IPS-18c (cell line): ENCODE results near the gene CCDC148.
"Not testable (repeated sequence)": the region's sequence is repeated elsewhere in the genome, so short reads cannot be mapped to it uniquely, and the experiment has no call there.

ENCODE experiments used
- H3K4me3 ChIP-seq: 2 replicates; pipeline ENCODE4 v1.7.0; 2013; ENCODE audit warnings: low read depth, mild to moderate bottlenecking, low read length, moderate library complexity; ENCODE audit not compliant: insufficient read depth
- H3K9me3 ChIP-seq: one replicate; pipeline ENCODE4 v1.6.1; 2013; ENCODE audit warnings: mild to moderate bottlenecking, low read length, moderate library complexity; ENCODE audit not compliant: control insufficient read depth, insufficient read depth

Gene CCDC148

GRCh38 chr2:158223066-158223465 is 233.5 kb downstream of the CCDC148 start:
- H3K9me3 ChIP-seq, H3K4me3 ChIP-seq: not testable (repeated sequence)

GRCh38 chr2:158221063-158222020 is 235.2 kb downstream of the CCDC148 start:
- H3K4me3 ChIP-seq = no peak overlapping the region
- no peaks in the 10 kb centered on the region for H3K9me3 ChIP-seq

- Histone ChIP-seq H3K9me3 (no peaks in the 10 kb centered on the region), H3K4me3 (no peak overlapping the region)
Measured at GRCh38 chr2:158217593-158217992, 239.0 kb downstream of the CCDC148 start.

- H3K4me3 ChIP-seq = no peak overlapping the region
- H3K9me3 ChIP-seq = no peaks in the 10 kb centered on the region
Measured at GRCh38 chr2:158214431-158214830, 242.1 kb downstream of the CCDC148 start.

GRCh38 chr2:158213773-158214172 is 242.8 kb downstream of the CCDC148 start:
- Histone ChIP-seq H3K4me3 (no peak overlapping the region), H3K9me3 (no peaks in the 10 kb centered on the region)

- Histone ChIP-seq H3K9me3 (no peaks in the 10 kb centered on the region), H3K4me3 (no peak overlapping the region)
Measured at GRCh38 chr2:158212301-158212700, 244.3 kb downstream of the CCDC148 start.

- Histone ChIP-seq H3K9me3 (no peaks in the 10 kb centered on the region), H3K4me3 (no peak overlapping the region)
Measured at GRCh38 chr2:158211502-158211901, 245.1 kb downstream of the CCDC148 start.

GRCh38 chr2:158207354-158207753 is 249.2 kb downstream of the CCDC148 start:
- Histone ChIP-seq H3K4me3 (no peak overlapping the region), H3K9me3 (no peaks in the 10 kb centered on the region)

GRCh38 chr2:158205215-158205614 is 251.3 kb downstream of the CCDC148 start:
- Histone ChIP-seq H3K4me3 (no peak overlapping the region), H3K9me3 (no peaks in the 10 kb centered on the region)

- Histone ChIP-seq H3K9me3 (no peaks in the 10 kb centered on the region), H3K4me3 (no peak overlapping the region)
Measured at GRCh38 chr2:158204741-158205165, 251.8 kb downstream of the CCDC148 start.

GRCh38 chr2:158202161-158202815 is 254.3 kb downstream of the CCDC148 start:
- no peak overlapping the region for H3K4me3 ChIP-seq
- no peaks in the 10 kb centered on the region for H3K9me3 ChIP-seq

- H3K4me3 ChIP-seq = no peak overlapping the region
- no peaks in the 10 kb centered on the region for H3K9me3 ChIP-seq
Measured at GRCh38 chr2:158199928-158200650, 256.5 kb downstream of the CCDC148 start.

GRCh38 chr2:158197940-158198339 is 258.6 kb downstream of the CCDC148 start:
- no peaks in the 10 kb centered on the region for H3K9me3 ChIP-seq
- H3K4me3 ChIP-seq = no peak overlapping the region

GRCh38 chr2:158194229-158194628 is 262.3 kb downstream of the CCDC148 start:
- H3K4me3 ChIP-seq = no peak overlapping the region
- H3K9me3 ChIP-seq = no peaks in the 10 kb centered on the region

GRCh38 chr2:158192515-158193443 is 263.8 kb downstream of the CCDC148 start:
- Histone ChIP-seq H3K9me3 (no peaks in the 10 kb centered on the region), H3K4me3 (no peak overlapping the region)

- Histone ChIP-seq H3K4me3 (no peak overlapping the region), H3K9me3 (no peaks in the 10 kb centered on the region)
Measured at GRCh38 chr2:158191076-158191895, 265.3 kb downstream of the CCDC148 start.
